ENCODE data around the gene LYZL2.
A peak's percentile ranks its signal among the peaks of the same experiment; 100 is the strongest.
"Not testable (repeated sequence)": the region's sequence is repeated elsewhere in the genome, so short reads cannot be mapped to it uniquely, and the experiment has no call there.

Gene LYZL2

DNA sequence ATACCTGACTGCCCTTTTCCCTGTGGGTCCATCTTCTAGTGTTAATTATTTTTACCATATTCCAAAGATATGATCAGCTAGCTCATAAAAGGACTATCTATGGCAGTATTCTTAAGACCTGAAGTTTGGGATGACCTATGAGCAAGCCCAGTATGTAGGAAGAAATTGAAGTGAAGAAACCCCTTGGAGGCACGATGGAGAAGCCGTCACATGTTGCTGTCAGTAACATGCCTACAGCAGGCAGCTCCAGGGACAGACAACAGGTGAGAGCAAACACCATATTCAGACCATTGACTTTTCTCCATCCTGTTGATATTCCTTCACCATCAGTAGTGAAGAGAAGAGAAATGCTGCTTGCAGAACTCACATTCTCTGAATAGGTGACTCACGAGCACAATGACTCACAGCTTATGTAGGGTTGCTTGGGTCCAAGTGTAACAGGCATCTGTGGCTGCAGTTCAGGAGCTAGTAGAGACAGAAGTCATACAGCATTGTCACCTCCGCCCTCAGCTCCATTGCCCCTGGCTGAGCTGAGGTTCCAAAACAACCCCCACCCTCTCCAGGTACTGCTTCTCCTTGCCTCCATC lies 8.4 kb upstream of the LYZL2 start:
- no peak for FAIRE-seq

DNA sequence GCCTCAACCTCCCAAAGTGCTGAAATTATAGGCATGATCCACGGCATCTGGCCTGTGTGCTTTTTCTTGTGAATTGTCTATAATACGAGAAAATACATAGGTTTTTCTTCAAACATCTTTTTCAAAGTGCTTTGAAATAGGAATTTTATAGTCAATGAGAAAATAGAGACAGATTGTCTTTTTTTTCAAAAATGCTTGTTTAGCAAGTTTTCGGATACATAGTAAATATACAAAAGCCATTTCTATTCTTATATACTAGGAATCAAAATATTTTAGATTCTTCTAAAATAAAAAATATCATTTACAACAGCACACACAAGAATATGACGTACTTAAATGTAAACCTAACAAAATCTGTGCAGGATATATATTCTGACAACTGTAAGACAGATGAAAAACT lies 1.6 kb upstream of the LYZL2 start:
- FAIRE-seq: no peak

DNA sequence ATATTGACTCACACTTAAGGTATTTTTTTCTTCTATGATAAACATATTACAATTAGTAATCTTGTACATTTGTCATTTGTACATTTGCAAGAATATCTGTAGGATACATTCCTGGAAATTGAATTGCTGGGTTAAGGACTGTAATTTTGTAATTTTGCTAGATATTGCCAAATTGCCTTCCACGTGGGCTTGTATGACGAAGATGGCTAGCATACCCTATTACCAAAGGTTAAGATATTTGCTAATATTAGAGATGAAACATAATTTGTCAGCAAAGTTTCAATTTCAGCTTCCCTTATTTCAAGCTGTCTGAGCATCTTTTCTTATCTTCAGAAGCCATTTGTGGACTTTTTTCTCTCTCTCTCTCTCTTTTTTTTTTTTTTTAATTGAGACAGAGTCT lies 1.0 kb upstream of the LYZL2 start:
- FAIRE-seq: no peak

DNA sequence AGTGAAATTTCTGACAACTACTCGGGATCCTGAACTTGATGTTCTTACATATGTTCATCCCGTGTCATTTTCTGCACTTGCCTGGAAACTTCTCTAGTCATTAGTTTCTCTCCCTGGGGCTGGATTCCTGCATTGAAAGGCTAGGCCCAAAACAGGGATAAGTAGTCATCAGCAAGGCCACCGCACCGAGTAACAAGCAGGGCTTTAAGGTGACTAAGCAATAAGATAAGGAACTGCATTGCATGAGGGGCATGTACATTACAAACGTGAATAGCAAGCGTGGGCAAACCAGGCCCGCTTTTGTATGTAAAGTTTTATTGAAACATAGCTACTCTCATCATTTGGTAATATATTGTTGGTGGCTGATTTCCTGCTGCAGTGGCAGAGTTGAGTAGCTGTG lies 977 bp downstream of the LYZL2 start:
- FAIRE-seq: not testable (repeated sequence)

DNA sequence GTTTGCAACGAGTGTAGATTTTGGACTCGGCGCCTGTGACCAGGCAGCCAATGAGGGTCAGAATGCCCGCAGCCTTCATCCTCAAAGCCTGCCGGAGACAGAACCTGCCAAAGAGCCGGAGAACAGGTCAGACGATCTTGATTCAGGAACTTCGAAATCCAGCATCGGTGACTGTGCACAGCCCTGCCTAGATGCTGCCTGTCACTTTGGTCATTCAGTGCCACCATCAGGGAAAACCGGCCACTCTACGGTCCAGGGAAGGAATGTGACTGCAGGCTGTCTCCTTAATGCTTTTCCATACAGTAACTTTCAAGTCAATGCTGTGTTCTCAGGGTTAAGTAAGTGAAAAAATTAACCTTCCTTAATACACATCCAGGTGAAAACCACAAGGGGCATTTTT lies 2.7 kb downstream of the LYZL2 start:
- not testable (repeated sequence) for FAIRE-seq

DNA sequence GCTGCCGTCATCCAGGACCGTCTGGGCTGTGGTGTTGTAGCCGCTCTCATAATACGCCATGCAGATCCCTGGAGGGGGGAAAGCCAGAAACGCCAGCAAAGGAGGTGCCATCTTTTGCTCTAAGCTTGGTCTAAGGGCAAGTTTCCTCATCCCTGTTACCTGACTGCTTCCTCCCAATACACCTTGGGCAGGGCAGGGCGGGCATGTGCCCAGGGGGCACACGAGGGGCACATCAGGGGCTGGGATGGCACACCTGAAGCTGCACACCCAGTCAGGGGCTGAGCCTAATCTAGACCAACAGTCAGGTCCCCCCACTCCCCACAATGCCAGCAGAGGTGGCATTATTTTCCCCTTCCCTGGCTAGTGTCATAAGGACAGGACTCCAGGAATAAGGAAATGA lies 3.4 kb downstream of the LYZL2 start:
- not testable (repeated sequence) for FAIRE-seq

DNA sequence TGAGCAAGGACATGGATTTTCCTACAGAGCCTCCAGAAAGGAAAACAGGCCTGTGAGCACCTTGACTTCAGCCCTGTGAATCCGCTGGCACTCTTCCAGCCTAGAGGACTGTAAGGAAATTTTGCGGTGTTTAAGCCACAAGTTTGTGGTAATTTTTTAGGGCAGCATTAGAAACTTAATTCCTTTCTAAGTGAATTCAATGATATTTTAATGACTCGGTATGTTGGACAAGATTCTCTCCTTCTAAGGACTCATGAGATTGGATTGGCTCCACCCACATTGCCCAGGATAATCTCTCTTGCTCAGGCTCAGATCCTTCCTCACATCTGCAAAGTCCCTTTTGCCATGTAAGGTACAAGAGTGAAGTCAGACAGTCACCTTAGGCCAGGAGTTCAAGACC lies 4.5 kb downstream of the LYZL2 start:
- no peak for FAIRE-seq

DNA sequence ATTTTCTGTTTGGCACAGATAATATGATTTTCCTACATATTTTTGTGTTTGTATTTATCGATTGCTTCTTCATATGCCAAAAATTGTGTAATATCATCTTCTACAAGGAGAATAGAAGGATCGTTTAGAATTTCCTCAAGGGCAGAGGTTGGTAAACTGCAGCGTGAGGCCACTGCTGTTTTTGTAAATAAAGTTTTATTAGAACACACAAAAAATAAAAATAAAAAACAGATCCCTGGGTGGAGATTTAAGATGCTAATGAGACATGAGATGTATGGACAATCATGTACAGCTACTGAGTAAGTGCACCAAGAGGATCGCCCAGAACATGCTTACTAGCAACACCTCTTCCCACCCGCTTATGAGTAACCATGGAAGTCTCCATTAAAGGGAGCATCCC lies 9.6 kb downstream of the LYZL2 start:
- FAIRE-seq: no peak

DNA sequence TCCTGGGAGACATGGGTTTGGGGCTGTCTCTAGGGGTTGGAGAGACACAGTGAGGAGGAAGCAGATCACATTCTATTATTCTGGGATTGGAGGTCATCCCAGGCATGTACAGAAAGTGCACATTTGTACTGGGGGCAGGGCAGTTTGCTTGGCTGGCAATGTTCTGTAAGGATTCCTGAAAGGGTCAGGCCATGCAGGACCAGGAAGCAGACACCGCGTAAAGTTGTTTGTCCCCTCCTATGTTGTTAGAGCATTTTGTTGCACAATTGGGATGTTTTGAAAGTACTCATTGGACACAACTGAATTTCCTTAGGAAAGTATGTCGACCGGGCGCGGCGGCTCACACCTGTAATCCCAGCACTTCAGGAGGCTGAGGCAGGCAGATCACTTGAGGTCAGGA lies 12.5 kb downstream of the LYZL2 start:
- no peak for FAIRE-seq

DNA sequence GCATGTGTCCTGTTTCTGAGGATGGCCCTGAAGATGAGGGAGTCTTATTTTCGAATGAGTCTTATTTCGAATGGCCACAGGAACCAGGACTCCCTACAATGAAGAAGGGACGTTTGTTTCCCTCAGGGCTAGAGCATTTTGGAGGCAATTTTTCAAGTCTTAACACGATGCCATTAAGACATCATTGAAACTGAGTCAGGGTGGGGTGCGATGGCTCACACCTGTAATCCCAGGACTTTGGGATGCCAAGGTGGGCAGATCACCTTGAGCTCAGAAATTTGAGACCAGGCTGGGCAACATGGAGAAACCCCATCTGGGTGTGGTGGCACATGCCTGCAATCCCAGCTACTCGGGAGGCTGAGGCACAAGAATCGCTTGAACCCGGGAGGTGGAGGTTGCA lies 18.5 kb downstream of the LYZL2 start:
- FAIRE-seq: not testable (repeated sequence)

DNA sequence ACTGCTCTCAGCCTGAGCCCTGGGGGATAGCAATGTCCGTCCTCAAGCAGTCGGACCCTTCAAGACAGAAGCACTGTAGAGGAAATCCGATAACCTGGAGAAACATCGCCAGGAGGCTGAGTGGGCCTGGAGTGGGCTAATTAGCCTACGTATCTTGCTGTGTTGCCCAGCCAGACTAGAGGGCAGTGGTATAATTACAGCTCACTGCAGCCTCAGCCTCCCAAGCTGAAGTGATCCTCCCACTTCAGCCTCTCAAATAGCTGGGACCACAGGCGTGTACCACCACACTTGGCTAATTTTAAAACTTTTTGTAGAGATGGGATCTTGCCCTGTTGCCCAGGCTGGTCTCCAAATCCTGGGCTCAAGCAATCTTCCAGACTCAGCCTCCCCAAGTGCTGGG lies 21.7 kb downstream of the LYZL2 start:
- FAIRE-seq: no peak

DNA sequence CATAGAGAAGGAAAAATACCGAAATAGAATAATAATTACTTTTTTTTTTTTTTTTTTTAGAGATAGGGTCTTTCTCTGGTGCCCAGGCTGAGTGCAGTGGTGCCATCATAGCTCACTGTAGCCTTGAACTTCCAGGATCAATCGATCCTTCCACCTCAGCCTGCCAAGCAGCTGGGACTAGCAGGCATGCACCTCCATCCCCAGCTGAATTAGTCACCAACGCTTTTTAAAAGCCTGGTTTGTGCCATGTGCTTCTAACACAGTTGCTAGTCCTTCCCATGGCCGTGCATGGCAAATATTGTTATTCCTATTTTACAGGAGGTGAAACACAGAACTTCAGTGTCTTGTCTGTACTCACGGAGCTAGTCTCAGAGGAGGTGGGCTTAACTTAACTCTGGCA lies 23.2 kb downstream of the LYZL2 start:
- no peak for FAIRE-seq

DNA sequence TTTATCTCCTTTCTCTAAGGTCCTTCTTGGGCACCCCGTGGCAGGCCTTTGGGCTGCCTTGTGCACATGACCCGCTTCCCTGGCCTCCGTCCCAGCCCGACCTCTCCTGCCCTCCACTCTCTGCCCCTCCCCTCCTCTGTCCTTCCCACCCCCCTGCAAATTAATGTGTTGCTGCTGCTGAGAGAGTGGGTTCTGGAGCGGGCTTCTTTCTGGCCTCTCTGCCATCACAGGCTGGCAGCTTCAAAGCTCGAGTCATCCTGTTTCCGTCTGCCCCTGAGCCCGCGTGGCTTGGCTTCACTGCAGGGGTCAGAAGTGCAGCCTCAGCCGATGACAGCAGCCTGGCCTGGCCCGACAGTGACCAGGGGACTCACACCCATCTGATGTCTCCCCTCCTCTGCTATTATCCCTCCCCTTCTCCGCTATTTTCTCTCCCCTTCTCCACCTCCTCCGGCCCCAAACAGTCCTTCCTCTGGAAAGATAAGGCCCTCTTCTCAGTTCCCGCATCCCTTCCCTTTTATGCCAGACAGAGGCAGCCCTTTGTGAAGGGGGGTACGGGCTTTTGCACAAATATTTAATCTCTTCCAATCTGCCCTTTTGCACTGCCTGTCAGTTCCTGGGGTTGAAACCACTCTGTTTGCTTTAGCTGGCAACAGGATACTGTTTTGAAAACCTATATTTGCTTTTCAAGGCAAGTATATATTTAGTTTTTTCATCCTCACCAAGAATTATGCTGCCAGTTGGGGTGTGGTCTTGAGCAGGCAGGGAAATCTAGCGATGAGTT lies 24.0 kb downstream of the LYZL2 start:
- FAIRE-seq: peak; percentile 57

DNA sequence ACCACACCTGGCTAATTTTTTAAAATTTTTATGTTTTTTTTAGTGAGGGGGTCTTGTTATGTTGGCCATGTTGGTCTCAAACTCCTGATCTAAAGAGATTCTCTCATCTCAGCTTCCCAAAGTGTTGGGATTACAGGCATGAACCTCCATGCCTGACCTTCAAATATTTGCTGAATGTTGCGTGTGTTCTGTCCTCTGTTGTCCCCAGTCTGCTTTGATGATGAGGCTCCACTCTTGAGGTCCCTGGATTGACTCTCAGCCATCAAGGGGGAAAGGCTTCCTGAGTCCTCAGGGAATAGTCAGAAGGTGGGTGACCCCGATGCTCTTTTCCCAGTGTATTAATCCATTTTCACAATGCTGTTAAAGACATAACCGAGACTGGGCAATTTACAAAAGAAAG lies 26.0 kb downstream of the LYZL2 start:
- no peak for FAIRE-seq

DNA sequence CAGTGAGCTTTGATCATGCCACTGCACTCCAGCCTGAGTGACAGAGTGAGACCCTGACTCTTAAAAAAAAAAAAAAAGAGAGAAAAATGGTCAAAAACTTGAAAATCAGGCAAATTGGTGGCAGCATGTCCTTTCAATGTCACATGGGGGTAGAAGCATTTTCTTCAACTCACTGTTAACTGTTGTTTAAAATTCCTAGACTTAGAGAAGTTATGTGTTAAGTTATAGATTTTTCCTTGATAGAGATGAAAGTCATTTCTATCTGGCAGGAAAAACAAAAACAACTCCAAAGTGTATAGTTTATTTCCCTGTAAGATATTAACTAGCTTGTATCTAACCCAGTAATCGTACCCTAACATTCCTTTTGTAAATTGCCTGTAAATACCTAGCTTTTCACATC lies 26.8 kb downstream of the LYZL2 start:
- FAIRE-seq: no peak

DNA sequence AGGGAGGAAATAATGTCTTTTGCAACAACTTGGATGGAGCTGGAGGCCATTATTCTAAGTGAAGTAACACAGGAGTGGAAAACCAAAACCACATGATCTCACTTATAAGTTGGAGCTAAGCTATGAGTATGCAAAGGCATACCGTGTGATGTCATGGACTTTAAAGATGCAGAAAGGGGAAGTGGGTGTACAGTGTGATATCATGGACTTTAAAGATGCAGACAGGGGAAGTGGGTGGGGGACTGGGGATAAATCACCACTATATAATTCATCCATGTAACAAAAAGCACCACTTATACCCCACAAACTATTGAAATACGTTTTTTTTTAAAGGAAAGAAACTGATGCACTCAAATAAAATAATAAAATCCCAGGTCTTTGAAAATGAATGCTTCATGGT lies 29.5 kb downstream of the LYZL2 start:
- FAIRE-seq: no peak

DNA sequence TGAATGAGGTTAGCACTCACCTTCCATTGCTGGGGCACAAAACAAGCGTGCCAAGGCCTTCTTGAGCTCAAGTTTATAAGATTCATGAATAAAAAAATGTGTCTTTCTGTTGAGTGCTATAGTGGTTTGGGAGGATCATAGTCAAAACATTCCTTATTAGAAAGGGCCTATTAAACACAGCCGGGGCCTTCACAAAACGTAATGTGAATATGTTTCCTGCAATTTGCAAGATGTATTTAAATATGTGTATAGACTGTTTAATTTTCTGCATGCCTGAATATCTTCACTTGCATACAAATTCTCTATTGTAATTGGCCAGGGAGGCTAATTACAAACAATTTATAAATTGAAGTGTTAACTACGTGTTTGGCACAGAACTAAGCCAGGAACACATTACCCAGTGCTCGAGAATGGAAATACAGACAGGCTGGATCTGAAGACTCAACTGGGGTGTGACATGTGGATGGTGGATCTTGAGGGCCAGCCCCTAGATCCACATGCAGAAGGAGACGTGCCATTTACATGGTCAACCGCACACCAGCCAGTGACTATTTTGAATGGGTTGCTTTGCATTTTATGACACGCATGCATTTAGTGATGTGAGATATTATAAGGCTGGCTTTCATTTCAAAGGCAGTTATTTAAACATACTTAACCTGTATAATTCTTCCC lies 31.3 kb downstream of the LYZL2 start:
- no peak for FAIRE-seq

DNA sequence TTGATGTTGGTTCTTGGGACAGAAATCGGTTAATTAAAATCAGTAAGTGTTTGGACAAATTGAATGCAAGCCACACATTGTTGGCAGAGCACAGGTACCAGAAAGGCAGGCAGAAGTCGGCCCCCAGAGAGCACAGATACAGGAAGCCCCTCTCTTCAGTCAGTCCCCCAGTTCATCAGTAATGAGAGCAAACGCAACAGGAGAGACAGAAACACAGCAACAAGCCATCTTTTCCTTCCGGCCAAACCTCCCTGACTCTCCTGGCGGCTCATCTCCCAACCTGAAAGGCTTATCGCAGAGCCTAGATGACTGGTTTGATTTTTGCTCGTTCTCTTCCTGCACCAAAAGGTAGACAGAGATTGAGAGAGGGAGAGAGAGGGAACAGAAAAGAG lies 32.1 kb downstream of the LYZL2 start:
- peak; percentile 60 for FAIRE-seq

DNA sequence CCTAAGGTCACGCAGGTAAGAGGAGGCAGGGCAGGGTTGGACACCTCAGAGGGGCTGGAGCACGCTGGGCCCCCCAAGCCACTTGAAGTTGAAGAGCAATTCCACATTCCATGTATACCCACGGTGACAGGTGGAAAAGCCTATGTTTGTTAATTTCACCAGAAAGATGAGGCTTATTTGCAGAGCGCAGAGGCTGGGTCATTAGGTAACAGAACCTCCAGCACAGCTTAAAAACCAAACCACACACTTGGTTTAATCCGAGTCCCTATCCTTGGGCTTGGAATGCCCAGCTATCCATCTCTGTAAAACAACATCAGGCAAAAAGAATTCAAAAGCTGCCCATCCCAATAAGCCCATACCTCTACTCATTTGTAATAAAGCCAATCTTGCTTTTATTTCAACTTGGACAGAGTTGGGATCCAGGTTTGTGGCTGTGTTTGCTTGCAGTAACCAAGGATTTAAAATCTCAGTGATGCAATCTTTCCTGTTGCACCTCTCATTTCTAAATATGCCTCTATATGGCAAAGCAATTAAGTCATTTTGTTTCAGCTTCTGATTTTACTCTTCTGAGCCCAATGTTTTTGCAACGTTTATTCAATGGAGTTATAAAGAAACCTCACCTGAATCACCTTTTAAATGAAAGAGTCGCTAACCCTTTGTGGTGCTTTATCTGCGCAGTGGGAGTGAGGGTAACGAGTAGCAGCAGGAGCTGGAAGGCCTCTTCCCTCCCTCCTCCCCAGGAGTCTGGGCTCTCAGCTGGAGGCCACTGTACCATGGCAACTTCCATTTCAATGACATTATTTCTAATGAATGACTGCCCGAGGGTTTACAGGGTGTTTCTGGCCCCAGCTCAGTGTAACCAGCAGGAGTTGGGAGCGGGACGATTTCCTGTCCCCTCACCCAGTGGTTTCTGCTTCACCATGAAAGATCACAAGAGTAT lies 32.8 kb downstream of the LYZL2 start:
- peak; percentile 88 for FAIRE-seq

DNA sequence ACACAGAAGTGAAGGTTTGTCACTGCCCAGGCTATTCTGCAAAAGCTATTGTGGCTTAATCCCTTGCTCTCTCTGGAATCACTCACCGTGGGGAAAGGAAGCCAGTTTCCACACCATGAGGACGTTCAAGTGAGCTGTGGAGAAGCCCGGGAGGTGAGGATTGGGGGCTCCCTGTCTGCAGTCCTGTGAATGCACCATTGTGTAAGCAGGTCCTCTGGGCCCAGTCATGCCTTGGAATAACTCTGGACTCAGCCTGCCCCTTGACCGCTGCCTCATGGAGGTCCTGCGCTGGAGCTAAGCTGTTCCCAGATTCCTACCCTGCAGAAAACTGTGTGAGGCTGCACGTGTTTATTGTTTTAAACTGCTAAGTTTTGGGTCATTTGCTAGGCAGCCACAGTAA lies 33.5 kb downstream of the LYZL2 start:
- FAIRE-seq: no peak

DNA sequence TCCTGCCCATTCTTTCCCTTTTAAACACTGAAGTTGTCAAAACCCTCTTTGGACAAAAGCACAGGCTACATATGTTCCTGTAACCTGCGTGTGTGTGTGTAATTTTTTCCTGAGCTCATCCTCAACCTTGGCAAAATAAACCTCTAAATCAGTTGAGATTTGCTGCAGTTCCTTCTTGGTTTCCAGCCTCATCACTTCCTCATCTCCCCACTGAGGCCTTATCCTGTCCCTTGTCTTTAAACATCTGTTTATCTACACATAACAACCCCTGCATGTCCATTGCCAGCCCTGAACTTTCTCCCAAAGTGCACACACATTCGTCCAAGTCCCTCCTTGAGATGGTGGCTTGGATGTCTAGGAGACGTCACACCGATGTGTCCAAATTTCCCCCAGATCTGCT lies 35.5 kb downstream of the LYZL2 start:
- no peak for FAIRE-seq

DNA sequence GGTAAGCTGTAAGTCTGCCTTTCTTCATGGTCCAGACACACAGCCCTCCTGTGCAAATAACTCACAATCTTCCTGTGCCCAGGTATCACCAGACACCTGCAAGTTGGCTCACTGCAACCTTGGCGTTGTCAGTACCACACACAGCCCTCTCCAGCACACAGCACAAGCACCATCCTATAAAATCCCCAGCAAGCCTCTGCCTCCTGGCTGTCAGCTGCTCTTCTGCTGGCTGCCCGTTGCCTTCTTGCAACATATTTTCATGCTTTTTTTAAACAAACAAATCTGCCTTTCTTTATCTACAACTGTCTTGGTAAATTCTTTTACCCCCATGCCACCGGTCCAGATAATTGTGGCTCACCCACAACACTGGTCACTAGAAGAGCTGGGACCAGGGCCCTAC lies 36.8 kb downstream of the LYZL2 start:
- FAIRE-seq: not testable (repeated sequence)

DNA sequence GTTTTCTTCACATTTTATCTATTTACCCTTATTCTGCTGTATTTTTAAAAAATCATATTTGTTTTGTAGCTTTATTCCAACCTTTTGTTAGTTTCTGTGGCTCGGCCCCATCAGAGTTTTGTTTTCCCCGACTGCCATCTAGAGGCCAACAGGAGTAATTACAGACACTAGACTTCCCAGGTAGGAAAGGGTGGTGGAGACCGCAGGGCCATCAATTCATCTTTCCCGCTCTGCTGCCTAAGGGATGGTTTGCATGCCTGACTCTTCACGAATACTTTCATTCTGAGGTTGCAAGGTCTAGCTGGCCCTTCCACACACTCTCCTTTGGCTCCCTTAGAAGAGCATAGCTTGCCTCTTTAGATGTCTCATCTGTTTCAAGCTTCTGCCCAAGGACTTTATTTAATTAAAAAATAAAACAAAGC lies 38.3 kb downstream of the LYZL2 start:
- peak; percentile 74 for FAIRE-seq

Measured in TTC549 (cell line).